ENCODE data around the gene ENOX1.

- TF ChIP-seq FOXM1 (IDR thresholded peaks at IDR 0.05; ENCODE audit: borderline replicate concordance), result no peak
- TF ChIP-seq FOXK2 (IDR thresholded peaks at IDR 0.05), result no peak
- no peak for TF ChIP-seq SP1 (IDR thresholded peaks at IDR 0.05)
- TF ChIP-seq BHLHE40 (IDR thresholded peaks at IDR 0.05; ENCODE audit: borderline replicate concordance), result no peak
- no peak for TF ChIP-seq ZNF384 (IDR thresholded peaks at IDR 0.05)
- TF ChIP-seq L3MBTL2 (conservative IDR thresholded peaks at IDR 0.05), result no peak
- TF ChIP-seq SUZ12 (IDR thresholded peaks at IDR 0.05), result no peak
- no peak for TF ChIP-seq ELF4 (IDR thresholded peaks at IDR 0.05)
- no peak for TF ChIP-seq TARDBP (IDR thresholded peaks at IDR 0.05)
- no peak for TF ChIP-seq NFRKB (IDR thresholded peaks at IDR 0.05)
- TF ChIP-seq CTBP1 (IDR thresholded peaks at IDR 0.05; ENCODE audit: borderline replicate concordance), result no peak
Observed at GRCh38 chr13:43284162-43284561, 502.6 kb downstream of the ENOX1 start.
